ENCODE measurements around the gene HTT.
A peak's percentile ranks its signal among the peaks of the same experiment; 100 is the strongest.
"Not testable (repeated sequence)": the region's sequence is repeated elsewhere in the genome, so short reads cannot be mapped to it uniquely, and the experiment has no call there.

Gene HTT

DNA sequence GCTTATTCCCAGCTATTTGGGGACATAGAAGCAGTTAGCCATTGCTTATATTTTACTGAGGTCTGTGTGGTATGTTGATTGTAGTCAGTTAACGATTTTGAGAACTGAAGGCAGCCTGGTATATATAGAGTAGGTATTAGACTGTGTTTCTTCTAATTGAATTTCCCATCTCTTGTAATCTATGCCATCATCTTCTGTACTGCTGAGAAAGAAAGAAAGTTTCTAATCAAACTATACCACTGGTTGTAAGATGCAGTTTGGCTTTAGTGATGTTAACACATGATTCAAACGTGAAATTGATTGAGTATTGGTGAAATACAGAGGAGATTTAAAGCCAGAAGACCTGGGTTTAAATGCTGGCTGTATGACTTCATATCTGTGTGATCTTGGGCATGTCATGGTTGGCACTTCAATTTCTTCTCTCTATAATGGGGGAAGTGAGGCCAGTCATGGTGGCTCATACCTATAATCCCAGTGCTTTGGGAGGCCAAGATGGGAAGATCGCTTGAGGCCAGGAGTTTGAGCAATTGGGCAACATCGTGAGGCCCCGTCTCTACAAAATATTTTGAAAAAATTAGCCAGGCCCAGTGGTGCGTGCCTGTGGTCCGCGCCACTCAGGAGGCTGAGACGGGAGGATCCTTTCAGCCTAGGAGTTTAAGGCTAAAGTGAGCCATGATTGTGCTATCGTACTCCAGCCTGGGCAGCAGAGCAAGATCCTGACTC is 11.6 kb downstream of the HTT start:
- DNase-seq: no peak

DNA sequence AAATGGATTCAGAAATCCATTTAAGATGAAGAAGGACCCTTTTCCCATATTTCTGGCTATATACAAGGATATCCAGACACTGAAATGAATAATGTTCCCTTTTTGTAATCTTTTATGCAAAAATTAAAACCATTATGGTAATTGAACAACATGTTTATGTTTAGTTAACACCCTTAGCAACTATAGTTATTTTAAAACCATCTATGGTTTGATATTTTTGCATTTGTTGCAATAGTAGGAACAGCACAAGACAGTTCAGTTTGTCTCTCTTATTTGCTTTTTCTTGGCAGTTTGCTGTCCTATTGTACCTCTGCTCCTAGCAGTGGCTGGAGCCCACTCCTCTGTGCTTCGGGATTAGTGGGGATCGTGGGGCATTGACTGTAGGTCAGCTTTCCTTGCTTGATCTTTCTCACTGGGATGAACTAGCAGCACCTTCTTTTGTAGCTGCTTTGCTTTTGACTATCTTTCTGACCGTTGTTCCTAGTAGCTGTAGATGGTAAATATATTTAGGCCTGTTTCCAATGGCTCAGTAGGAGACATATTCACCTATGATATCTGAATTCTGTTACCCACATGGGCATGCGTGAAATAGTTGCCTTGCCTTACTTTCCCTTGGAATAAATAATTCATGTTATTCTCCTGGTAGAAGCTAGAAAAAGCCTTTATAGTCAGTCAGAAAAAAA is 12.8 kb downstream of the HTT start:
- no peak for DNase-seq

- DNase-seq: no peak
Observed at GRCh38 chr4:3091464-3091863, 17.0 kb downstream of the HTT start.

- not testable (repeated sequence) for DNase-seq
Observed at GRCh38 chr4:3094701-3095100, 20.2 kb downstream of the HTT start.

GRCh38 chr4:3096202-3096601 is 21.7 kb downstream of the HTT start:
- no peak for DNase-seq

- DNase-seq: no peak
Observed at GRCh38 chr4:3098346-3098745, 23.9 kb downstream of the HTT start.

DNA sequence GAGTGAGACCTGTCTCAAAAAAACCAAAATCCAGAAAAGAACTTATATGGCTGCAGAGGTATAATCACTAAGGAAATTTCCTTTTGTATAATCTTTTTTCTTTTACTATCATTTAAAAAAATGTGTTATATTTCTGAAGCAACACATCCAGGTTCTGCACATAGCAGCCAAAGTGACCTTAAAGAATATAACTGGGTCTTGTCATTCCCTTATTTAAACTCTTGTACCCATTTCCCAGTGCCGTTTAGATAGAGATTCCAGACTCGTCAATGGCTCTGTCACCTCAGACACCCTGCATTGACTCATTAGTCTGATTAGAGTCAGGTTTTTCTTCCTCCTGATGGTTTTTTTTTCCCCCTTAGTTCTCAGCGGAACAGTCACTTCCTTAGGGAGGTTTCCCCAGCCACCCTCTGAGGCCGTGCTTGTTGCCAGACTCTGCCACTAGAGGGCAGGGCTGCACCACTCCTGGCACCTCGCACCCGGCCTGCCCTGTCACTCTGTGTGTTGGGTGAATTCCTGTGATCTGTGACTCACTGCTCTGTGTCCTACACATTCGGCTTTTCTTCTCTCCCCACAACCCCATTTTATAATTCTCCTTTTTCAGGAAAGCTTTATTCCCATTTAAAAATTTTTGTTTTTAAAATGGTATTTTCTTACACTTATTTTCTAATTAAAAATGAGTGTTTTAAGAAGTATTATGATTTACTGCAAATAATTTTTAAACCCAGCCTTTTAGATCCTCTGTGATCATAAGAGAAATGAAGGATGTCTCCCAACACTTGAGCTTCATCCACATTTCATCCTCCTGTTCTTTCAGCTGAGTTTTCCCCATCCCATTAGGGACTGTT is 32.1 kb downstream of the HTT start:
- DNase-seq: peak; percentile 89

DNA sequence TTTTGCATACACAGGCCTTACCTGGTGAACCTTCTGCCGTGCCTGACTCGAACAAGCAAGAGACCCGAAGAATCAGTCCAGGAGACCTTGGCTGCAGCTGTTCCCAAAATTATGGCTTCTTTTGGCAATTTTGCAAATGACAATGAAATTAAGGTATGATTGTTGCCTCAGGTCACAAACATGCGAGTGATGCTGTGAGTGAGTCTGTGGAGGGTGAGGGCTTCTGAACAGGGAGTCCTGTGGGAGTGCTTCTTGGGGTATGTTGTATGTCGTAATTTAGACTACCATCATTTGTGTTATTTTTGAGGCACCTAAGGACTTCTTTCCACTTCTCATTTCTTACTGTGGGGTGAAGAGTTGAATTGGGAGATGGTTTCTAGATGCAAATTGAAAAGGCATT is 32.8 kb downstream of the HTT start:
- no peak for DNase-seq

GRCh38 chr4:3107691-3108121 is 33.2 kb downstream of the HTT start:
- DNase-seq: no peak

DNA sequence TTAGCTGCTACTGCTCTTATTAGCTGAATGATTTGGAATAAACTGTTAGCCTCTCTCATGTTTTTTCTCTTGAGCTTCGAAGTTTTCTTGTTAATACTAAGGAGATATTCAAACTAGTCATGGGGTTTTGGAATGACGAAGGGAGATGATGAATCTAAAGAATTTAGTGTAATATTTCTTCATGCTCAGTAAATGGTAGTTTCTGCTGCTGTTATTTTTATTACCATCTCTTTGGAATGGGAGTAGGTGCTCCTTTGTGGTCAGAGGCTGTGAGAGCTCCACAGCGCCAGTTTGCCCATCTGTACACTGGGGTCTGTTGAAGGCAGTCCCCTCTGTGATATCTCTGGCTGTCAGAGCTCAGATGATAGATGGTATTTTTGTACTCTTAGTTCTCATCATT is 33.7 kb downstream of the HTT start:
- no peak for DNase-seq

- DNase-seq: no peak
Observed at GRCh38 chr4:3111461-3111860, 37.0 kb downstream of the HTT start.

- no peak for DNase-seq
Observed at GRCh38 chr4:3112201-3112600, 37.7 kb downstream of the HTT start.

GRCh38 chr4:3112609-3113469 is 38.4 kb downstream of the HTT start:
- DNase-seq: no peak

GRCh38 chr4:3114377-3114776 is 39.9 kb downstream of the HTT start:
- DNase-seq: no peak

DNA sequence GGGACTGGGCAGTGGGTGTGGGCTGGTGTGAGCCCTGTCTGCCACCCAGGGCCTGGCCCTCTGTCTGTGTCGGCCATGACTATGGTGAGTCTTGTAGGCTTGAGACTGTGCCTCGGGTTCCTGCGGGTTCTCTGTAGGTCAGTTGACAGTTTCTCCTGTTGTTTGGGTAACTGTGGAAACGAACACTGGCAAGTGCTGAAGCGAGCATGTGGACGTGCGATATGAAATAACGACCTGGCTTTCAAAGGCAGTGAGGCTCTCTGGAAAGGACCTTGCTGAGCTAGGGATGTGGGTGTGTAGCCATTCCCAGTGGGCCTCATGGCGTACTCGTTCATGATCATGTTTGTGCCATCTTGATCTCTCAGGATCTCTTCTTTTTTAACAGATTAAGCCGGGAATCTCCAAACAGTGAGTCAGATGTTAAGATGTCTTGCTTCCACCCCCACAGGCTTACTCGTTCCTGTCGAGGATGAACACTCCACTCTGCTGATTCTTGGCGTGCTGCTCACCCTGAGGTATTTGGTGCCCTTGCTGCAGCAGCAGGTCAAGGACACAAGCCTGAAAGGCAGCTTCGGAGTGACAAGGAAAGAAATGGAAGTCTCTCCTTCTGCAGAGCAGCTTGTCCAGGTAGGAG is 41.3 kb downstream of the HTT start:
- DNase-seq: no peak

DNA sequence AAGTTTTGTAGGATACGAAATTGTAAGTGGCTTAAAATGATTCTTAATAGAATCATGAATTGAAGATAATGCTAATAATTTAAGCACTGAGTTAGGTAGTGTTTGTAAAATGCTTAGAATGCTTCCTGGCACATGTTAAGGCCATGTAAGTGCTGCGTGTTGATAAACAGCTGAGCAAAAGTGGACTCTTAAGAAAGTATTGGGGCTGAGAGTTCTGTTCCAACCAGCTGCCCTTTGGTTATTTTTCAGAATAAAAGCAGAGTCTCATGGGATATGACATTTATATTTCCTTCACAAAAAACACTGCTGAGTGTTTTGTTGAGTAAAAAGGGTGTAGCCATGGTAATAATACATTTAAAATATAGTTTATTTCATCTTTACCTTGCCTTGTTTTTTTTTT is 42.5 kb downstream of the HTT start:
- no peak for DNase-seq

DNA sequence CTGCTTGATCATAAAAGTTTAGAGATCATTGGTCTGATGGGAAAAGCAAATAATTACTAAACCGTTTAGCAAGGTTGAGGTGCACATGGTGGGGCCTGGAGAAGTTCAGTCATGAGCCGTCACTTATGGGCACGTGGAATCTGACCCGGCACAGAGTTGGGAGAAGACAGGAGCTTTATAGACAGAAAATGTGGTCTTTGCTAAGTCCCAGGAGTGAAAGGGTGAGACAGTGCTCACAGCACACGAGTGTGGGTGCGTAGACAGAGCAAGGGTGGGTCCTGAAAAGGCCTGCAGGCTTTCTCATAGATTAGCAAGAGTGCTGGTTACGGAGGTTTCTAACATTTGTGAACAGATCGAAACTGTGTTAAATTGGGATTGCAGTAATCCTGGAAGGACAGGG is 43.8 kb downstream of the HTT start:
- DNase-seq: no peak

GRCh38 chr4:3119464-3119863 is 45.0 kb downstream of the HTT start:
- DNase-seq: no peak

DNA sequence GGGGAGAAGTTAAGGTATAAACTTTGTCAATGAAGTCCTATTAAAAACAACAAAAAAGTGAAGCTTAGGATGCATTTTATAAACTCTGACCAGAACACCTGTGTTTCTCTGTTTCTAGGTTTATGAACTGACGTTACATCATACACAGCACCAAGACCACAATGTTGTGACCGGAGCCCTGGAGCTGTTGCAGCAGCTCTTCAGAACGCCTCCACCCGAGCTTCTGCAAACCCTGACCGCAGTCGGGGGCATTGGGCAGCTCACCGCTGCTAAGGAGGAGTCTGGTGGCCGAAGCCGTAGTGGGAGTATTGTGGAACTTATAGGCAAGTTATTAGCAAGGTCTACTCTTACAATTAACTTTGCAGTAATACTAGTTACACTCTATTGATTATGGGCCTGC is 46.6 kb downstream of the HTT start:
- DNase-seq: no peak

DNA sequence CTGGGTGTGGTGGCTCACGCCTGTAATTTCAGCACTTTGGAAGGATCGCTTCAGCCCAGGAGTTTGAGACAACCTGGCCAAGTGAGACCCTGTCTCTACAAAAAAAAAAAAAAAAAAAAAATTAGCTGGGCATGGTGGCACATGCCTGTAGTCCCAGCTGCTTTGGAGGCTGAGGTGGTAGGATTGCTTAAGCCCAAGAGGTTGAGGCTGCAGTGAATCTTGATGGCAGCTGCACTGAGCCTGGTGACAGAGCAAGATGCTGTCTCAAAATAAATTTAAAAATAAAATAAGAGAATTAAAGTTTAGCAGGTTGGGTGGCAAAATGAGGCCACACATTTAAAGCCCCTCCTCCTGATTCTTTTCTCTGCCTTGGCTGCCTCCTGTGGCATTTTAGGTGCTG is 47.1 kb downstream of the HTT start:
- DNase-seq: no peak

GRCh38 chr4:3122081-3122563 is 47.6 kb downstream of the HTT start:
- peak; percentile 13 for DNase-seq

DNA sequence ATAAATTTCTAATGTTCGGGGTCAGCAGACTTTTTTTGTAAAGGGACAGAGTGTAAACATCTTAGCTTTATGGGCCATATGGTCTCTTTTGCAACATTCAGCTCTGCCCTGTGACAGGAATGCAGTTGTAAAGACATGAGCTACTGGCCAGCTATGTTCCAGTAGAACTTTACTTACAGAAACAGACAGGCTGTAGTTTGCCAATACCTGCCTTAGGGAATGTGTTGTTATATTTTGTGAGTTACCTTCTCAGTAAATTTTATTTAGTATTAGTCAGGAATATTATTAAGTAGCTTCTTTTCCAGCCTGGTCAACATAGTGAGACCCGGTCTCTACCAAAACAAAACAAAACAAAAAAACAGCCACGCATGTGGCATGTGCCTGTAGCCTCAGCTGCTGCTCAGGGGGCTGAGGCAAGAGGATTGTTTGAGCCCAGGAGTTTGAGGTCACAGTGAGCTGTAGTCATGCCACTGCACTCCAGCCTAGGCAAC is 48.7 kb downstream of the HTT start:
- no peak for DNase-seq

All from CD4-positive, alpha-beta T cell treated with Interleukin-6 for 4 hours (primary cell).